ENCODE results near the gene LSP1.

GRCh38 chr11:1847926-1848639, 4.8 kb upstream of the LSP1 start:
- TF ChIP-seq POLR2A (IDR thresholded peaks at IDR 0.05; ENCODE audit: low read depth, low read length): no peak
- TF ChIP-seq TAF1 (IDR thresholded peaks at IDR 0.05; ENCODE audit: borderline replicate concordance, low read depth, low read length): no peak
- no peak for TF ChIP-seq POLR2AphosphoS5 (IDR thresholded peaks at IDR 0.05; ENCODE audit: low read depth, low read length)
